Memory B cell (primary cell): ENCODE results near the gene EXOC3.

Experiments
- ATAC-seq: fragments of 150-1000 bp; cut with Tn5 transposase; 2 replicates; pipeline ENCODE4 v1.10.0; 2021; ENCODE audit warnings: low read depth, mild to moderate bottlenecking, moderate library complexity
- DNase-seq, 2 donors: peaks; one replicate each; pipeline ENCODE4 v3.0.0; 2022; ENCODE audit warnings: low spot score in 2 of 2
- H3K27ac Mint-ChIP-seq: one replicate; pipeline ENCODE4 v1.8.0; 2022; ENCODE audit warnings: mild to moderate bottlenecking, moderate library complexity, mixed read lengths
- H3K27me3 Mint-ChIP-seq: one replicate; pipeline ENCODE4 v1.8.0; 2022; ENCODE audit warnings: mixed read lengths
- H3K36me3 Mint-ChIP-seq: one replicate; pipeline ENCODE4 v1.8.0; 2022; ENCODE audit warnings: mild to moderate bottlenecking, mixed read lengths
- H3K4me1 Mint-ChIP-seq: one replicate; pipeline ENCODE4 v1.8.0; 2022; ENCODE audit warnings: mixed read lengths
- H3K4me3 Mint-ChIP-seq: one replicate; pipeline ENCODE4 v1.8.0; 2022; ENCODE audit warnings: mild to moderate bottlenecking, moderate library complexity, mixed read lengths
- H3K9me3 Mint-ChIP-seq: one replicate; pipeline ENCODE4 v1.8.0; 2022; ENCODE audit warnings: mixed read lengths

Gene EXOC3

GRCh38 chr5:447501-447900 is 4.5 kb downstream of the EXOC3 start:
- DNase-seq: no peak
- Mint-ChIP-seq H3K36me3 (peaks cover 50% of the 10 kb centered on the region), H3K9me3 (peaks cover 11% of the 10 kb centered on the region), H3K4me3 (no peak overlapping the region), H3K4me1 (peaks cover 32% of the 10 kb centered on the region), H3K27me3 (peaks cover 1% of the 10 kb centered on the region), H3K27ac (no peak overlapping the region)
- no peak for ATAC-seq

DNA sequence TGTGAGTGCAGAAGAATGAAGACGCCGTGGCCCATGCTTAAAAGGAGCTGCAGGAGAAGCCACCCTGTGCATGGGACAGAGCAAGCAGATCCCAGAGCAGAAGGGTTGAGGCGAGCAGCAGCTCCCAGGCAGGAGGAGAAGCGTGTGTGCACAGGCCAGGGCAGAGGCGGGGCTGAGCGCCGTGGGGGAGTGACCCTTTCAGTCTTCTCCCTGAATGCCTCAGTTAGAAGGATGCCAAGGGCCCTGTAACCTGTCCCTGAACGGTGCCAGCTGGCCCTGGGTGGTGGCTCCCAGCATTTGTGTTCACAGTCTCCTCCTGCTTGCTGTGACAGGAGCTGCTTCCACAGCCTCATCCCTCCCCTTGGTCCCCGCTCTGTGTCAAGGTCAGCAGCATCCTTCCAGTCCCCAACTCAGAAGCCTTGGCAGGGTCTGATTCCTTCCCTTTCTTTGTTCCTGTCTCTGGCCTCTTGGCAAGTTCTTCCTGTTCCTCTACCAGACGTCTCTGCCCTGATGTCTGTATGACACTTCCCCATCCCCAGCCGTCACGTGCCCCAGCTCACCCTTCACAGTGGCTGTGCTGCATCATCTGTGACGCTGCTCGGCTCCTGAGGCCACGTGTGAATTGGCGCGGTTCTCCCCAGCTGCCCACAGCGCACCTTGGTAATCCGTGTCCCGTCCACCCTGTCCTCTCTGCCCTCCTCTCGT is 5.2 kb downstream of the EXOC3 start:
- DNase-seq (no peak), ATAC-seq (peak; percentile 86)
- Mint-ChIP-seq H3K27me3 (peaks cover 1% of the 10 kb centered on the region), H3K9me3 (peaks cover 13% of the 10 kb centered on the region), H3K4me3 (no peak overlapping the region), H3K4me1 (peaks cover 30% of the 10 kb centered on the region), H3K36me3 (peaks cover 55% of the 10 kb centered on the region), H3K27ac (peak overlapping the region; percentile 22)

DNA sequence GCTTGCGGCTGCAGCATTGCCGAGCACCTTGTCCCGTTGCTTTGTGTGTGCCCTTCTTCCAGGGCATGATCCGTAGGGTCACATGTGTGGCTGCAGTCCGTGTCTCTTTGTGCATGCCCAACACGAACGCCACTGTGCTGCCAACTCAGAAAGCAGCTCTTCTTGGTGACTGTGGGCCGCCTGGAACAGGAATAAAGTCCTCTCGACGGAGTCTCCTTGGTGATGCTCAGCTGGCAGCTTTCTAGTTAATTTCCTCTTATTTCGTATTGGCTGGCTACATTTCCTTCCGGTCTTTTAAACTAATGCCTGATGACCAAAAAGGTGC is 5.8 kb downstream of the EXOC3 start:
- peaks cover 13% of the 10 kb centered on the region for H3K9me3 Mint-ChIP-seq
- H3K4me3 Mint-ChIP-seq: no peak overlapping the region
- peaks cover 1% of the 10 kb centered on the region for H3K27me3 Mint-ChIP-seq
- DNase-seq (no peak), ATAC-seq (no peak)
- peaks cover 28% of the 10 kb centered on the region for H3K4me1 Mint-ChIP-seq
- peak overlapping the region; percentile 22 for H3K27ac Mint-ChIP-seq
- peaks cover 60% of the 10 kb centered on the region for H3K36me3 Mint-ChIP-seq

GRCh38 chr5:449151-449550 is 6.2 kb downstream of the EXOC3 start:
- no peak overlapping the region for H3K4me3 Mint-ChIP-seq
- H3K36me3 Mint-ChIP-seq: peaks cover 64% of the 10 kb centered on the region
- no peak overlapping the region for H3K27ac Mint-ChIP-seq
- H3K9me3 Mint-ChIP-seq: peaks cover 14% of the 10 kb centered on the region
- H3K4me1 Mint-ChIP-seq: peaks cover 29% of the 10 kb centered on the region
- no peak for ATAC-seq
- H3K27me3 Mint-ChIP-seq: peaks cover 1% of the 10 kb centered on the region
- DNase-seq: no peak

DNA sequence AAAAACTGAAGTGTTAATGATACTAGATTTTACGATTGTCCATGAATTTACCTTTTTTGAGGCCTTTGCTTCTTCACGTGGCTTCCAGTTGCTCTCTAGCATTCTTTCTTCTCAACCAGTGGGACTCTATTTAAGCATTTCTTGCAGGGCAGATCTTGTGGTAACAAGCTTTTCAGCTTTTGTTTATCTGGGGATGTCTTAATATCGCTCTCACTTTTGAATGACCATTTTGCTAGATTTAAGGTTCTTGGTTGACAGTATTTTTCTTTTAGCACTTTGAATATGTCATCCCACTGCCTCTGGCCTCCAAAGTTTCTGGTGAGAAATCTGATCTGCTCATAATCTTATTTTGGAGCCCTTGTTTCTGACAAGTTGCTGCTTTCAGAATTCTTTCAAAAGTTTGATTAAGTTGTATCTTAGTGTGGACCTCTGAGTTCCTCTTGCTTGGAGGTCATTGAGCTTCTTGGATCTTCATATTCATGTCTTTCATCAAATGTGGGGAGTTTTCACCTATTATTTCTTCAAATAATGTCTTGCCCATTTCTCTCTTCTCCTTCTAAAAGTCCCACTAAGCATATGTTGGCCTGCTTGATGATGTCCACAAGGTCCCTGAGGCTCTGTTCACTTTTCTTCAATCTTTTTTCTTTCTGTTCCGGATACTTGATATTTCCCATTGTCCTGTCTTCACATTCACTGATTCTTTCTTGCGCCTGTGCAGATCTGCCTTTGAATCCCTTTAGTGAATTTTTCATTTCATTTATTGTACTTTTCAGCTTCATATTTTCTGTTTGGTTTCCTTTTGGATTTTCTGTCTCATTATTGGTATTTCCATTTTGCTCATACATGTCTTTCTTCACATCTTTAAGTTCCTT is 8.8 kb downstream of the EXOC3 start:
- Mint-ChIP-seq H3K4me1 (peaks cover 15% of the 10 kb centered on the region), H3K4me3 (no peak overlapping the region)
- ATAC-seq: no peak

DNA sequence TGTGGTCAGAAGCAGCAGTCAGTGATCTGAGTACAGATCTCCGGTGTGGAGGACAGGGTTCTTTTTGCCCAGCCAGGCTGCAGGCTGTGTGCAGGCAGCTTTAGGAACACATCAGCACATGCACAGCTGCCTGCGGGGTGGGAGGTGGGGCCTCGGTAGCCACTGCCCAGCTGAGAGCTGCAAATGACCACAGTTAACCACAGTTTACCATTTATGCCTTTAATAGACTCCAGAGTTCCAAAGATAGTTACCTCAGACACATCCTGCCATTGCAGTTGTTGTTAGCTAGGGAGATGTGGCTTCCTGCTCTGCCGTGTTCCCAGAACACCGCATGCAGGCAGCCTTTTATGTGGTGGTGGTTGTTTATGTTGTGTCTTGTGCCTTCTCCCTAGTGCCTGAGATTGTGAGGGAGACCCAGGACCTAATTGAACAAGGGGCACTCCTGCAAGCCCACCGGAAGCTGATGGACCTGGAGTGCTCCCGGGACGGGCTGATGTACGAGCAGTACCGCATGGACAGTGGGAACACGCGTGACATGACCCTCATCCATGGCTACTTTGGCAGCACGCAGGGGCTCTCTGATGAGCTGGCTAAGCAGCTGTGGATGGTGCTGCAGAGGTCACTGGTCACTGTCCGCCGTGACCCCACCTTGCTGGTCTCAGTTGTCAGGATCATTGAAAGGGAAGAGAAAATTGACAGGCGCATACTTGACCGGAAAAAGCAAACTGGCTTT is 10.2 kb downstream of the EXOC3 start:
- Mint-ChIP-seq H3K9me3 (peaks cover 15% of the 10 kb centered on the region), H3K36me3 (peaks cover 72% of the 10 kb centered on the region), H3K27me3 (no peaks in the 10 kb centered on the region), H3K27ac (no peak overlapping the region), H3K4me1 (peaks cover 13% of the 10 kb centered on the region), H3K4me3 (no peak overlapping the region)
- DNase-seq (no peak), ATAC-seq (no peak)

More for the DNA sequence above, 8.8 kb downstream of the EXOC3 start:
- Mint-ChIP-seq H3K27ac (no peak overlapping the region), H3K27me3 (no peaks in the 10 kb centered on the region), H3K9me3 (peaks cover 15% of the 10 kb centered on the region), H3K36me3 (peaks cover 74% of the 10 kb centered on the region)
- no peak for DNase-seq

DNA sequence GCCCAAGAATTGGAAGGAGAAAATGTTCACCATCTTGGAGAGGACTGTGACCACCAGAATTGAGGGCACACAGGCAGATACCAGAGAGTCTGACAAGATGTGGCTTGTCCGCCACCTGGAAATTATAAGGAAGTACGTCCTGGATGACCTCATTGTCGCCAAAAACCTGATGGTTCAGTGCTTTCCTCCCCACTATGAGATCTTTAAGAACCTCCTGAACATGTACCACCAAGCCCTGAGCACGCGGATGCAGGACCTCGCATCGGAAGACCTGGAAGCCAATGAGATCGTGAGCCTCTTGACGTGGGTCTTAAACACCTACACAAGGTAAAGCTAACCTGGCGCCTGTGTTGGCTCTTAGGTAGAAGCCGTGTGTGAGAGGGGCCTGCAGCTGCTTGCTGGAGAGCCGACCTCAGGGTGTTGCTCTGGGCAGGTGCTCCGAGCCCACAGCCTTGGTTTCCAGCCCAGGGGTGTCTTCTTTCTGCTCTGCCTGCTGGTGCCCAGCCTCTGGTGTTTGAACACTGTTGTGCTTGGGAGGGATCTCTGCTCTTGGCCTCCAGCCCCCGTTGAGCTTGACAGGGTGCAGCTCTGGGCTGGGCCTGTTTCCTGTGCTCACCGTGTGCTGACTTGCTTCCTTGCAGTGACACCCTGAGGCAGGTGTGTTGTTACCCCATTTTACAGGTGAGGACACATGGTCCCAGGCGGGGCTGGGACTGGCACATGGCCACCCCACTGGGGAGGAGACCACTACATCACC is 10.9 kb downstream of the EXOC3 start:
- Mint-ChIP-seq H3K27ac (no peak overlapping the region), H3K9me3 (peaks cover 15% of the 10 kb centered on the region), H3K36me3 (peaks cover 73% of the 10 kb centered on the region), H3K4me1 (peaks cover 6% of the 10 kb centered on the region), H3K4me3 (no peak overlapping the region), H3K27me3 (no peaks in the 10 kb centered on the region)
- DNase-seq (no peak), ATAC-seq (no peak)

DNA sequence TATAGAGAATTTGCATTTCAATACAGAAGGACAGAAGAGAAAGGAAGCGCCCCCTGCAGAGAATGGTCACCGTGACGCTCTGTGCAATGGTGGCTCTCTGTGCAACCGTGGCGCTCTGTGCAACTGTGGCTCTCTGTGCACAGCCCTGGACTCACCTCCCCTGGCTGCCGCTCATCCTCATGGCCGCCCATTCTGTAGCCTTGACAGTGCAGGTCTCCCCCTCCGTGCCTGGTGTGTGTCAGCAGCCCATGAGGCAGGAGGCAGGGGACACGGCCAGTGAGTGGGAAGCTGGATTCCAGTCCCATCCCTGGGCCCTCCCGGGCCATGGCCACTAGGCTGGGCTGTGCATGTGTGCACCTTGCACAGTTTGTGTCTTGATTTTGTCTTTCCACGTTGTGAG is 12.0 kb downstream of the EXOC3 start:
- Mint-ChIP-seq H3K4me1 (peaks cover 5% of the 10 kb centered on the region), H3K27ac (no peak overlapping the region)

GRCh38 chr5:455806-456205 is 12.8 kb downstream of the EXOC3 start:
- peaks cover 5% of the 10 kb centered on the region for H3K4me1 Mint-ChIP-seq
- H3K9me3 Mint-ChIP-seq: peaks cover 11% of the 10 kb centered on the region
- no peak overlapping the region for H3K27ac Mint-ChIP-seq
- DNase-seq (no peak), ATAC-seq (no peak)
- no peak overlapping the region for H3K4me3 Mint-ChIP-seq
- peaks cover 65% of the 10 kb centered on the region for H3K36me3 Mint-ChIP-seq
- H3K27me3 Mint-ChIP-seq: no peaks in the 10 kb centered on the region

More for the DNA sequence above, 12.0 kb downstream of the EXOC3 start:
- DNase-seq (no peak), ATAC-seq (no peak)
- peaks cover 15% of the 10 kb centered on the region for H3K9me3 Mint-ChIP-seq
- H3K4me3 Mint-ChIP-seq: no peak overlapping the region
- H3K36me3 Mint-ChIP-seq: peaks cover 66% of the 10 kb centered on the region
- no peaks in the 10 kb centered on the region for H3K27me3 Mint-ChIP-seq

GRCh38 chr5:456351-457194 is 13.6 kb downstream of the EXOC3 start:
- DNase-seq: no peak
- Mint-ChIP-seq H3K4me3 (no peak overlapping the region), H3K27me3 (no peaks in the 10 kb centered on the region), H3K27ac (no peak overlapping the region), H3K9me3 (peaks cover 9% of the 10 kb centered on the region), H3K36me3 (peaks cover 59% of the 10 kb centered on the region), H3K4me1 (peaks cover 5% of the 10 kb centered on the region)
- ATAC-seq: no peak

DNA sequence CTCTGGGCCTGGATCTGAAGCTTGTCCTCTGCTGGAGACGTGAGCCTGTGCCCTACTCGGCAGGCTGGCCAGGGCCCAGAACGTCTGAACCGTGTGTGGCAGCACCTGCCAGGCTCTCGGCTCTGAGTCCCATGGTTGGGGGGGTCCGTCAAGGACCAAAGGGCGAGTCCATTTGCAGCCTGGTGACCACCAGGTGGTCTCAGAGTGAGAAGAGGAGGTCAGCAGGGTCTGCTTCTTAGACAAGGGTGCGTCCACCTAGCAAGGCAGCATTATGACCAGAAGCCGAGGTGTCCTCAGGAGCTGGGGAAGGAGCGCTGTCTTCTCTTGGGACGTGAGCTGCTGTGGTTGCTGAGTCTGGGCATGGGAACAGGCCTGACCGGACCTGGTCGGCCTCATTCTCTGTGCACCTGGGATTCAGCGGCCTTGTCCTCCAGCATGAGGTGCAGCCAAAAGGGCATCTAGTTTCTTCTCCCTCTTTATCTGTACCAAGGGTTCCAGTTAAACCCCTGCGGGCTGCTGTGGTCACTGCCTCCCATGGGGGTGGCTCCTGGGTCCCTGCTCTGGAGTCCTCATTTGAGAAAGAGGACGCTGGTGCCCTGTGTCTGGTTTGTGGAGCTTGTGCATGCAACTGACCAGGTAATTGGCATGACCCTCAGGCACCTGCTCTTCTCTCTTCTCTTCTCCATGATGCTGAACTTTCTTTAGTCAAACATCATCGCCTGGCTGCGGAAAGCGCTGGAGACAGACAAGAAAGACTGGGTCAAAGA is 14.4 kb downstream of the EXOC3 start:
- H3K27ac Mint-ChIP-seq: no peak overlapping the region
- peaks cover 5% of the 10 kb centered on the region for H3K4me1 Mint-ChIP-seq
- H3K4me3 Mint-ChIP-seq: no peak overlapping the region
- ATAC-seq (no peak), DNase-seq (no peak)
- H3K27me3 Mint-ChIP-seq: no peaks in the 10 kb centered on the region
- peaks cover 58% of the 10 kb centered on the region for H3K36me3 Mint-ChIP-seq
- peaks cover 4% of the 10 kb centered on the region for H3K9me3 Mint-ChIP-seq

GRCh38 chr5:458547-459353 is 15.8 kb downstream of the EXOC3 start:
- ATAC-seq (no peak), DNase-seq (no peak)
- Mint-ChIP-seq H3K27ac (no peak overlapping the region), H3K4me1 (peaks cover 7% of the 10 kb centered on the region), H3K36me3 (peaks cover 48% of the 10 kb centered on the region), H3K4me3 (no peak overlapping the region), H3K27me3 (no peaks in the 10 kb centered on the region), H3K9me3 (peaks cover 2% of the 10 kb centered on the region)
